Left renal cortex interstitium (tissue), 4 donors: Measurements from ENCODE around the gene PLS3. TPM values are rescaled to one million over a fixed set of nuclear protein-coding genes. Genes with fewer than 3 reads are reported as not detected.
"Not testable (repeated sequence)": the region's sequence is repeated elsewhere in the genome, so short reads cannot be mapped to it uniquely, and the experiment has no call there.

Experiments used
- DNase-seq, 4 donors: peaks; one replicate each; pipeline ENCODE4 v3.0.0-alpha.2; 2013; ENCODE audit warnings: low read depth in 4 of 4, low spot score in 2 of 4, missing footprints in 1 of 4
- polyA plus RNA-seq, 4 donors: library from polyadenylated mRNA; unstranded; fragments of 120-200 nt; gene quantifications; one replicate each; pipeline ENCODE4 v1.2.1, GENCODE V29; 2013; ENCODE audit not compliant: insufficient read length in 4 of 4

Gene PLS3
- polyA plus RNA-seq, 4 donors = 203 to 341 (median 256) TPM

GRCh38 chrX:115602729-115603389 lies 41.9 kb downstream of the PLS3 start:
- DNase-seq = no peak

DNA sequence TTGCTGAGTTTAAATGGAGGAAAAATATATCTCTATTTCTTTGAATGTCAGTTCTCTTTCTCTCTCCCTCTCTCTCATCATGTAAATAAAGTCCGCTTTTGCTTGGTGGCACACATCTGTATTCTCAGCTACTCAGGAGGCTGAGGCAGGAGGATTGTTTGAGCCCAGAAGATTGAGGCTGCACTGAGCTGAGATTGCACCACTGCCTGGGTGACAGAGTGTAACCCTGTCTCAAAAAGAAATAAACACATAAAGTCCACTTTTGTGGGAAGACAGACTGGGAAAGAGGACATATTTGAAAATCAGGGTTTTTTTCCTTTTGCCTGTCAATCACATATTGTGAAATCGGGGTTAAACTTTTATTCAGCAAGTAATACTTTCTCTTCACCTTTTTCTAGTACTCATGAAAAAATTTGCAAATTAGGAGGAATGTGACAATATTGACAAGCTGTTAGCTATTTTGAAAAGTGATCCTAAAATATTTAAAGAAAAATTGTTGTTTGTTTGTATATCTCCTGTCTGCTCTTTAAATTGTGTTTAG lies 42.6 kb downstream of the PLS3 start:
- DNase-seq = no peak

DNA sequence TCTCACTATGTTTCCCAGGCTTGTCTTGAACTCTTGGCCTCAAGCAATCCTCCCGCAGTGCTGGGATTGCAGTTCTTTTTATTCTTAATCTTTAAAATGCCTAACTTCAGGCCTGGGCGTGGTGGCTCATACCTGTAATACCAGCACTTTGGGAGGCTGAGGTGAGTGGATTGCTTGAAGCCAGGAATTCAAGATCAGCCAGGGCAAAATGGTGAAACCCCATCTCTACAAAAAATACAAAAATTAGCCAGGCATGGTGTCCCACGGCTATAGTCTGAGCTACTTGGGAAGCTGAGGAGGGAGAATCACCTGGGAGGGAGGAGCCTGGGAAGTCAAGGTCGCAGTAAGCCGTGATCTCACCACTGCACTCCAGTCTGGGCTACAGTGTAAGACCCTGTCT lies 45.9 kb downstream of the PLS3 start:
- DNase-seq = no peak

- DNase-seq = no peak
Measured at GRCh38 chrX:115609621-115610020, 48.6 kb downstream of the PLS3 start.

- DNase-seq = no peak
Measured at GRCh38 chrX:115616943-115617563, 56.1 kb downstream of the PLS3 start.

GRCh38 chrX:115622534-115622933 lies 61.6 kb downstream of the PLS3 start:
- DNase-seq = no peak

DNA sequence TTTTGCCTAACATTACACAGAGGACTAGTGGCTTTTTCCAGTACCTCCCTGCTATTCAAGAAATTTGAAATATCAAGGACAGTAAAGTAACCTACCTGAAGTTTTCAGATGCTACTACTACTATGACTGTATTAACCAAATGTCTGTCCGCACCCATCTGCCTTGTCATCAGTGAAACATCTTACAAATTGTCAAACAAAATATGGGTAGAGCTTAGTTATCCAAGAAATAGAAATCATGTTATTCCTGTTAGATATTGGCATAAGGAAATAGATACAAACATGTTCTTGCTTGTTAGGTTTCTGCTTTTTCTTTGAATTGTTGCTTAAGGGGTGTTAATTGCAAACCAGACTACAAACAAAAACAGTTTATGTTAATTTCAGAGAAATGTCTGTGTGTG lies 63.9 kb downstream of the PLS3 start:
- no peak for DNase-seq

DNA sequence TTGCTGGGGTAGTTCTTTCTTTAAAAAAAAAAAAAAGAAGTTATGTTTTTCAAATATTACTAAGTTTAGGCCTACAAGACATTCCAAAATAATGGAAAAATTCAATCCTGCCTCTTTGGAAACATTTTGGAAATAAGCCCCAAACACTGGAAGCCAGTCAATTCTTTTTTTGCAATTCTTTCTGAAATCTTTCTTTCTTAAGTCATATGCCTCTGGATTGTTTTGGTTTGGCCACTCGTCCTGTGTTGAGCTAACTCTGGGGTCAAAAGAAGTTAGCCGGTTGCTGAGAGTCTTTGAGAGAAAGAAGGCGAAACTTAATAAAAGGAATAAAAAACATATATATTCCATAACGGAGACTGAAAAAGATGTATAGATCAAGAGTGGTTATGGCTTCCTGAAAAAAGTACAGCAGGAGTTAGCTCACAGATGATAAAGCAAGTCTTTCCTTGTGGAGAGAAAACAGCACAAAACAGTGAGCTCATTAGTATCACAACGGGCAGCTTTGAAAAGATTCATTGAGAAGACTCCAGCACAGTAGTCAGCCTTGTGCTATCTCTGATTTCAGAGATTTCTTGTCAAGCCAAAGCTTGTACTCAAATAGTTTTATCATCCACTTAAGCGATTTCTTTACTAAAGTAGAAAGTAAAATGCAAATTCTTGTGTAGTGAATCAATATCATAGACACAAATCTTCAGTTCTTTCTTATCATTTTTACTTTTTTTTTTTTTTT lies 64.8 kb downstream of the PLS3 start:
- DNase-seq = no peak

GRCh38 chrX:115630204-115630603 lies 69.2 kb downstream of the PLS3 start:
- DNase-seq = no peak

GRCh38 chrX:115632455-115632854 lies 71.5 kb downstream of the PLS3 start:
- no peak for DNase-seq

- DNase-seq = not testable (repeated sequence)
Measured at GRCh38 chrX:115633397-115633796, 72.4 kb downstream of the PLS3 start.

- no peak for DNase-seq
Measured at GRCh38 chrX:115639334-115639880, 78.4 kb downstream of the PLS3 start.

- DNase-seq = no peak
Measured at GRCh38 chrX:115642311-115642710, 81.3 kb downstream of the PLS3 start.

- DNase-seq = peak in 3 of 4 donors; percentile 18 to 49 (median 35)
Measured at GRCh38 chrX:115642895-115643530, 82.0 kb downstream of the PLS3 start.

DNA sequence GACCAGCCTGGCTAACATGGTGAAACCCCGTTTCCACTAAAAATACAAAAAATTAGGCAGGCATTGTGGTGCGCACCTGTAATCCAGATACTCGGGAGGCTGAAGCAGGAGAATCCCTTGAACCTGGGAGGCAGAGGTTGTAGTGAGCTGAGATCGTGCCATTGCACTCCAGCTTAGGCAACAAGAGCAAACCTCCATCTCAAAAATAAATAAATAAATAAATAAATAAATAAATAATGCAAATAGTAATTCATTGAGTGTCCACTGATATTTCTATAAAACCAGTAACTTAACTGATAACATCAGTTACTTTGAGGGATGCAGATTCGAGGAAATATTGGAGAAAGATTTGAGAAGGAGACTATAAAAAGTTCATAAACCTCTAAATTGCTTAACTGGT lies 83.4 kb downstream of the PLS3 start:
- not testable (repeated sequence) for DNase-seq

DNA sequence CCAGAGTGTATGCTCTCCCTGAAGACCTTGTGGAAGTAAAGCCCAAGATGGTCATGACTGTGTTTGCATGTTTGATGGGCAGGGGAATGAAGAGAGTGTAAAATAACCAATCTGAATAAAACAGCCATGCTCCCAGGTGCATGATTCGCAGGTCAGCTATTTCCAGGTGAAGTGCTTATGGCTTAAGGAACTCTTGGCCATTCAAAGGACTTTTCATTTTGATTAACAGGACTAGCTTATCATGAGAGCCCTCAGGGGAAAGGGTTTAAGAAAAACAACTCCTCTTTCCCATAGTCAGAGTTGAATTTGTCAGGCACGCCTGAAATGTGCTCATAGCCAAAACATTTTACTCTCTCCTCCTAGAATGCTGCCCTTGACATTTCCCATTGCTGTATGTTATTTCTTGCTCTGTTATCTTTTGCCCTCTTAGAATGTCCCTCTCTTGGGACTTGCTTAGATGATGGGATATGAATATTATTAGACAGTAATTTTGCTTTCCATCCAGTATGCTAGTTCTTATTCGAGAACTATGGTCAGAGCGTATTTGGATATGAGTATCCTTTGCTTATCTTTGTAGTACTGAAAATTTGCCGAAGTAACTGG lies 88.6 kb downstream of the PLS3 start:
- no peak for DNase-seq

GRCh38 chrX:115650449-115650848 lies 89.5 kb downstream of the PLS3 start:
- no peak for DNase-seq

DNA sequence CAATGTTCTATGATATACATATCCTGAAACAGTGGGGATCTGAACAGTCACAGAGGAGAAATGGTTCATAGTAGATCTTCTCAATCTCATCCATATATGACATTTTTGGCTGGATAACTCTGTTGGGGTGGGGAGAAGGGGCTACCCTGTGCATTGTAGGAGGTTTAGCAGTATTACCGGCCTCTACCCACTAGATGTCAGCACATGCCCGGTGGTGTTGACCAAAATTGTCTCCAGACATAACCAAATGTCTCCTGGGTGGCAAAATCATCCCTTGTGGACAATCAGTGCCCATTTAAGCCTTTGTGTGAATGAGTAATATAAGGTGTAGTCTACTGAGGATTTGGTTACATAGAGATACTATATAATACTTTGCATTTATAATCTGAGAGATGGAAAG lies 89.9 kb downstream of the PLS3 start:
- peak in 1 of 4 donors; percentile 20 for DNase-seq

GRCh38 chrX:115652221-115652620 lies 91.2 kb downstream of the PLS3 start:
- DNase-seq = no peak

GRCh38 chrX:115665122-115665521 lies 104.1 kb downstream of the PLS3 start:
- DNase-seq = no peak
